NK-92 (cell line): ENCODE data around the gene NLRP5.

Source experiments
- DNase-seq: peaks from one replicate; lab custom pipeline; 2025; ENCODE audit not compliant: unreplicated experiment; lab: John Stamatoyannopoulos, UW

NLRP5 gene

DNA sequence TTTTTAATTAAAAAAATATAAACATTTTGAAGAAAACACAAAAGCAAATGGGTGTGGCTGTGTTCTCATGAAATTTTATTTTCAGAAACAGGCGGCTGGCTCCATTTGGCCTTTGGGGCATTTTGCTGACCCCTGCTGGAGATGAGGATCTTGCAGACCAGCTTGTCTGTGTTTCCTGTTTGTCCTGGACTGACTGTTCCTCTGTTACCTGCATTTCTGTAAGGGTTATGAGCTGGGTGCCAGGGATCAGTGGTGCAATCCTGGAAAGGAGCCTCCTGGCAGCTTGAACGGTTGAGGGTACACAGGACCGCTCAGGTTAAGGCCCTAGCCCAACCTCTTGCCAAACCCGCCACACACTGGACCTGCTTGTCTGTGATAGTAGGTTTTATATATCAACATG, 84.6 kb downstream of the NLRP5 start:
- DNase-seq = no peak

DNA sequence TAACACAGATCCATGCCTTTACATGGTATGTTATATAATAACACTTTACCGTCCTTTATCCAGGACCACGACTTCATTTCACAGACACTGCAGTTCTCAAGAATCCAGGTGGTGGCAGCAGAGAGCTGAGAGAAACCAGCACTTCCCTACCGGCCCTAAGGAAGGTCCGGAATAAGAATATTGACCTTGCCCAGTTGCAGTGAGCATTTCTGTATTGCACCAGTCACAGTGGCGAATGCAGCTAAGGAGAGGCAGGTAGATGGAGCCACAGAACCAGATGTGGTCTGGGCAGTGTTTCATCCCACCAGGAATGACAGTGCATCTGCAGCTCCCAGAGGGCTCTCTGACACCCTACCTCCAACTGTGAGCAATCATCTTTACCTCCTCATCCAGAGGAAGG, 89.9 kb downstream of the NLRP5 start:
- DNase-seq = no peak

DNA sequence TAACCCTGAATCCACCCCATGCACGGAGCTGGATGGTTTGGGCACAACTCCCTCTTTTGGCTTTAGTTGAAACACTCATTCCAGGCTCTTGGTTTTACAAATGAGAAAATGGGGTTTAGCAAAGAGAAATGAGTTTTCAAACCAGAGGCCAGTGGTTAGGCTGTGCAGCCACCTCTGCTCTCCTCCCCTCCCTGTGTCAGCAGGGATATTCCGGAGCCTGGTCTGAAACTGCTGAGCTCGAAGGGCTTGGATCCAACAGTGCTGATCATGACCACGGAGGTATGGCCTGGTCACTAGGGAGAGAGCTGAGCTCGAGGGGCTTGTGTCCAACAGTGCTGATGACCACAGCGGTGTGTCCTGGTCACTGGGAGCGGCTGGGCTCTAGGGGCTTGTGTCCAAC, 93.0 kb downstream of the NLRP5 start:
- DNase-seq = no peak

DNA sequence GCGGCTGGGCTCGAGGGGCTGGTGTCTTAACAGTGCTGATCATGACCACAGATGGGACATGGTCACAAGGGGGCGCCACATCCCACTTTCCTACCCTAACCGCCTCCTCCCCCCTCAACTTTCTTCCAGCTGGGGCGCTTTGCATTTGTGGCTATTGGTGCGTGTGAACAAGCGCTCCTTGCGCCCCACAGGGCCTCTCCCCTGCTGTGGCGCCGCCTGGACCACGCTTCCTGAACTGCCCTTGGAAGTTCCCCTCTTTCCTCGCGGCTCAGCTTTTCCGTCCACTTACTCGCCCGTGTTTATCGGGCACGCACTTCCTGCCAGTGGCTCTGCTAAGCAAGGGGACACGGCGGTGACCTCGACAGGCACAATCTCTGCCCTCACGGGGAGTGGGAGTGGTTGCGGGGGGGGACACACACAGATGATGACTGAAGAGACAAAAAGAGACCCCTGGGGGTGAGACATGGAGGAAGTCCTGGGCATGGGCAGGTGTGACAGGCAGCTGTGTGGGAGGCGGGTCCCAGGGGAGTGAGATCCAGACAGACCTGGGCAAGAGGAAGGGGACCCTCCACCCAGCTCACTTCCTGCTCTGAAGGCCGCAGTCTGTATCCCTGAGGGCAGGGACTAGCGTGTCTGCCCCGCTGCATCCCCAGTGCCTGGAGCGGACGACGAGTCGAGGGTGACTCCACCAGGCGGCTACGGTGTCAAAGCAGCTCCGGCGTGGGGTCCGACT, 94.3 kb downstream of the NLRP5 start:
- no peak for DNase-seq

DNA sequence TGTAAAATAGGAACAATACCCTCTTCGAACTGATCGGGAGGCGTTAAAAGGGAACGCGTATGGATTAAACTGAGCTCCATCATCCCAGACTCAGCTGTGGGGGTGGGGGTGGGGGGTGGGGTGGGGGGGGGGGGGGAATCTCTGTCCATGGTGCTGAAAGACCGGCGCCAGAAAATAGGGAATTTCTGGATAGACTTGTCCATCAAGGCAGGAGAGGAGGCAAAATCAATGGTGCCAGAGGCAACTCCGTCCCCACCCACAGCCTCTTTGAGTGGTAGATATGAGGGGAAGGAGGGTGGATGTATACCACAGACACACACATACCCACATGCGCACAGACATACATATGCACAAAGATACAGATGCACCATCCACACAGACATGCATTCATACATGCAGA, 97.1 kb downstream of the NLRP5 start:
- DNase-seq = no peak

DNA sequence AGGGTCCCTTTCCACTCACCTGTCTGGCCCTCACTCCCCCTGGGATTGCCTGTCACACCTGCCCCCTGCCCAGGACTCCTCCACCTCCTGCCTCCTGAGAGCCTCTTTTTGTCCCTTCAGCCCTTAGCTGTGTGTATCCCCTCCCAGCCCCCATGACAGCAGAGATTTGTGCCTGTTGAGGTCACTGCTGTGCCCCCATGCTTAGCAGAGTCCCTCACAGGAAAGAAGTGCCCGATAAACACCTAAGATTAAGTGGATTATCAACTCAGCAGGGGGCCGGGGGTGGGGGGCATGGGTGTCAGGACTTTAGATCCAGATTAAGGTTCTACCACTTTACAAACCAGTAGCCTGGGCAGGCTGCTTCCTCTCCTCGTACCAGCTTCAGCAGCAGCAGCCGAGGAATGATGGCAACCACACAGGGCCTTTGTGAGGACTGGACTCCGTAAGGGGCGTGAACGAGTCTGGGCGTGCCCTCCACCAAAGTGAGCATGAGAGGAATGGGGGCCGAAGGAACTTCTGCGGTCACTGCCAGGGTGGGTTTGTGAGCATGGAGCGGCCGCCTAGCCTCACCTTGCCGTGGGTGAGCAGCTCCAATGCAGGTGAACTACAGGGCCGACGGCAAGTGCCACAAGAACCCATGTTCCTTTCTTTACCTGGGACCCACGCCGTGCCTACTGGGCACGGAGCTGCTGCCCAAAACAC, 98.4 kb downstream of the NLRP5 start:
- no peak for DNase-seq

DNA sequence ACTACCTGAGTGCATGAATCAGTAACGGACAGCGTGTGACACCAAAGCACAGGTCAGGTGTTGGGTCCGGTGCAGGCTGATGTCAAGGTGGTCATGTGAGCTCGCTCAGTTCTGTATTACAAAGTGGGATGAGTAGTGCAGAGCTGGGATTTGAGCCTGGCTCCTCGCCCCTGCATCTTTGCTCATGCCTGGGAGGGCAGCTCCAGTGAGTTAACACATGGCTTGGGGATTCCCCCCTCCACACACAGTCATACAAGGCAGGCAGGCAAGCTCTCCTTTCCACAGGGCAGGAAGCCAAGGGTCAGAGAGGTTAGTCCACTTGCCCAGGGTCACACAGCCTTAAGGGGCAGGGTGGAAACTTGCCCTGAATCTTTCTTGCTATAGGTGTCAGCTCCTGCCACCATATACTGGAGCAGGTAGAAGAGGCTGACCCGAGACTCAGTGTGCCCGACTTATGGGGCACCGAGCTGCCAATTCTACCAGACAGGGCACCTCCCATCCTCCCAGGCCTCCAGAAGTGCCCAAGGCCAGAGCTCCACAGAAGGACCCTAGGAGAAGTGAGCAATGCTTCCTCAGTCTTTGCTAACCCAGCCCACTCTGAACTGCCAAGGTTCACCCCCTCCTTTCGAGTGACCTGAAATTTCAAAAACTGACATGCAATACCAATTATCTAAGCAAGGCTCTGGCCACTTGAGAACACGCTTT, 99.1 kb downstream of the NLRP5 start:
- no peak for DNase-seq

DNA sequence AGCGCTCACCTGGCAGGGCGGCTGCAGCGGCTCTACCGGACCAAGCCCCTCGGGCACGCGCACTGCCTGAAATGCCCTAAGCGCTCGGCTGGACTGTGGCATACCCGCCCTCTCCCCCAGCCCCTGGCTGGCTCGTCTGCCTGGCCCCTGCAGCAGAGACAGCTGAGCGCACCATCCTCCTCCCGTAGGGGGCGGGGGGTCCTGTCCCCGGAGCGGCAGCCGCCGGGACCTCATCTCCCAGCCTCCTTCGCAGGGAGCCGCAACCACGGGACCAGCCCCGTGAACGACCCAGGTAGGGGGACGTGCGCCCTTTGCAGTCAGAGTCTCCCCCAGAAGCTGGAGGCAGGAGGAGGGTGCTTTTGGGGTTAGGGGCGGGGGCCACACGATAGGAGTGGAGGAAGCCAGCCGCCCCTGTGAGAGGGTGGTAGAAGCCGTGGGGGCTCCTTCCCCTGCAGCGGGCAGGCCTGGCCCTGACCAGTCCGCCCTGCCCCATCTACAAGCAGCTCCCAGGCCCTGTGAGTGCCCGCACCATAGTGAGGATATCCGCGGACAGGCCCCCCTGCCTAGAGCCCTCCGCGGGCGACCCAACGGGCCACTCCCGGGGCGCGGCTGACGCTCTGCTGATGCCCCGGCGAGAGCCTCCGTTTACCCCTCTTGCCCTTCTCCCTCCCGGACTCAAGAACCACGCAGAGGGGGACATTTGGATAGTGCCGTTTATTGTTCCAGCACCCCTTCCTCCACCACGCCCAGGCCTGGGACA, 100.3 kb downstream of the NLRP5 start:
- no peak for DNase-seq

DNA sequence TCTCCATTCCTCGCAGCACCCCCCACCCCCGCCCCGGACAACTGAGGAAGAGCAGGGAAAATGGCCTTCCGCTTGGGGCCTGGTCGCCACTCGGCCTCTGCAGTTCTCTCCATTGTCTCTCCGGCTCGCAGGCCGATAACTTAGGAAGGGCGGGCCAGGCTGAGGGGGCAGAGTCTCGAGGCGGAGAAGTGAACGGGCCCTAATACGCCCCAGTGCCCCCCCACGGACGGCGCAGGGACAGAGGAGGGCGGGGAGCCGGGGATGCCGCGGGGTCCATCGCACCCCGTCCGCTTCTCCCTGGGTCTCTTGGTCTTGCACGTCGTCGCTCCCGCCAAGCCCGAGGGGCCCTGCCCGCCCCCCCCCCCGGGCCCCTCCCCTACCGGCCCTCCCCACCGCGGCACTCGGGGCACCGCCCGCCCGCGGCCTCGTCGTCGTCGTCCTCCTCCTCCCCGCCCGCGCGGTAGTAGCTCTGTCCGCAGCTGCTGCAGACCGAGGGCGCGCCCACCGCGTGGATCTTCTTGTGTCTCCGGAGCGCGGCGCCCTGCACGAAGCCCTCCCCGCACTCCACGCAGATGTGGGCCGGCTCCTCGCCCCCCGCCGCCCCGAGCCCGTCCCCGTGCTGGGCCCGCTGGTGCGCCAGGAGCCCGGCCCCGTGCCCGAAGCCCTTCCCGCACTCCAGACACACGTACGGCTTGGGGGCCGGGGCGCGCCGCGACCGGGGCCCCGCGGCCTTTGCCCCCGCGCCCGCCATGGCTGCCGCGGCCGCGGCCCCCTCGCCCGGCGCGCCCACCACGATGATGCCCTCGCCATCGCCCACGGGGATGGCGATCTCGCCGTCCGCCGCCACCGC, 101.3 kb downstream of the NLRP5 start:
- no peak for DNase-seq

DNA sequence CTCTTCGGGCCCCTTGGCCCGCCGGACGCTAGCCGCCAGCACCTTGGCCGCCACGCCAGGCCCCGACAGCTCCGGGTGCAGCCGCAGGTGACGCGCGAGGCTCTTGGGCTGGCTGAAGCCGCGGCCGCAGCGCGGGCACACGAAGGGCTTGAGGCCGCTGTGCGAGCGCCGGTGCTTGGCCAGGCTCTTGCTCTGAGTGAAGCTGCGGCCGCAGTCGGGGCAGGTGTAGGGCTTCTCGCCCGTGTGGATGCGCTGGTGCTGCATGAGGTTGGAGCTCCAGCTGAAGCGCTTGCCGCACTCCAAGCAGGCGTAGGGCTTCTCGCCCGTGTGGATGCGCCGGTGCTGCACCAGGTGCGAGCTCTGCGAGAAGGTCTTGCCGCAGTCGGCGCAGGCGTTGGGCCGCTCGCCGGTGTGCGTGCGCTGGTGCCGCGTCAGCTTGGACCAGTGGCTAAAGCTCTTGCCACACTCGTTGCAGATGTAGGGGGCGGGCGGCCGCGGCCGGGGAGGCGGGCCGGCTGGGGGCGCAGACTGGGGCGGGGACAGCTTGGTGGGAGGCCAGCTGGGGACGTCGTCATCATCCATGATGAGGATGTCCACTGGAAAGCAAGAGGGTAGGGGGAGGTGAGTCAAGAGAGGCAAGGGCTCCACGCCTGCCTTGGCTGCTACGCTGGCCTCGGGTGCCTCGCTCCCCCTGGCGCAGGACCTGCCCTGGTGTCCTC, 102.1 kb downstream of the NLRP5 start:
- no peak for DNase-seq

DNA sequence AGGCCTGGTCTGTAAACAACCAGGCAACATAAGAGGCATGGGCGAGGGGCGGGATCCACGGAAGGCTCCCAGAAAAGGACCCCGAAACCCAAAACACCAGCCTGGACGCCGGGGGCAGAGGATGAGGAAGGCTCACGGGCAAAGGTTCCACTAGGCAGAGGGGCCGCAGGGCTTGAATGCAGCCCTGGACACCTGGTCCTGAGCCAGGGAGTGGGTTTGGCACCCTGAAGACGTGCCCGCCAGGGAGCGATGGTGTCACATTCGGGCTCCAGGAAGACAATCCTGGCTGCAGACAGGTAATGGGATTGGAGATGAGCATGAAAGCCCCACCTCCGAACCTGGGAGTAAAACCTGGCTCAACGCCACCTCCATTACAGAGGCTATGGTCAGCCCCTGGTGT, 102.8 kb downstream of the NLRP5 start:
- no peak for DNase-seq

DNA sequence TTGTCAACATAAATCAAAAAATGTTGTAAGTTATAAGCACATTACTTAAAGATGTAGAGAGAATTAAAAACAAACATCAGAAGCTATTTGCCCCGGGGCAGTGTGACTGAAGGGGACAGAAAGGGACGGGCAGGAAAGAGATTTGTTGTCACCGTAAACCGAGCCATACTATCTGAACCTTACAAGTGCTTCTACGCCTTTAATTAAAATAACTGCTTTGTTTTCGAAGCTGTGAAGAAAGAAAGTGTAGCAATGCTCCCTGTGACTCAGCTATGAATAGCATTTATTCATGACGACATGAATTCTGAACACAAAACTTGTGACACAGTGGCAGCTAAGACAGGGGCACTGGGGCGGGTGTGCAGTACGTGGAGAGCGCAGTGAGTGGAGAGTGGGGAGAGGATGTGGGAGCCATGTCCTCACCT, 104.5 kb downstream of the NLRP5 start:
- DNase-seq = no peak

DNA sequence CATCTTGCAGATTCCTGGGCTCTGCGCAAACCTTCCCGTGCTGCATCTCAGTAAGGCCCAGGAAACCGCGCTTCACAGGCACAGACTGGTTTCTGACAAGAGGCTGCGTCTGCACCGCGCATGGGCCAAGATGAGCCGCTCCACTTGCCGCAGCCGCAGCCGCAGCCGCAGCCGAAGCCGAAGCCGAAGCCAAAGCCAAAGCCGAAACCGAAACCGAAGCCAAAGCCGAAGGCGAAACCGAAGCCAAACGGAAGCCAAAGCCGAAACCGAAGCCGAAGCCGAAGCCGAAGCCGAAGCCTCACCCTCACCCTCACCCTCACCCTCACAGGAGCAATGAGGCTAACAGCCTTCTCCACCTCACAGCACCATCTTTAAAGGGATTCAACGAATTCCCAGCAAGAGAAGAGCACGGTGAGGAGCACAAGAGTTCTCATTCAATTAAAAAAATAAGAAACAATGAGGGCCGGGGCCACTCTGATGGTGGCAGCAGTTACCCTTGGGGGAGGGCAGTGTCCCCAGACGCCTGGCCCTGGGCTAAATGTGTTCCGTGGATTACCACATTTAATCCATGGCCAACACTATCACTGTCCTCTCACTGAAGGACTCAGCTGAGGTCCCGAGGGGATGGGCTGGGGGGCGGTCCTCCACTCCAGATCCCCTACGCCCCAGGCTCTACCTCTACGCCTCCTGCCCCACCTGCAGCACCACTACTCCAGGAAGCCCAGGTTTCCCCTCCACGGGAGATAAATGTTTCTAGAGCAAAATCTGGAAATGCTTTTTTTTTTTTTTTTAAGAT, 105.4 kb downstream of the NLRP5 start:
- DNase-seq = no peak

DNA sequence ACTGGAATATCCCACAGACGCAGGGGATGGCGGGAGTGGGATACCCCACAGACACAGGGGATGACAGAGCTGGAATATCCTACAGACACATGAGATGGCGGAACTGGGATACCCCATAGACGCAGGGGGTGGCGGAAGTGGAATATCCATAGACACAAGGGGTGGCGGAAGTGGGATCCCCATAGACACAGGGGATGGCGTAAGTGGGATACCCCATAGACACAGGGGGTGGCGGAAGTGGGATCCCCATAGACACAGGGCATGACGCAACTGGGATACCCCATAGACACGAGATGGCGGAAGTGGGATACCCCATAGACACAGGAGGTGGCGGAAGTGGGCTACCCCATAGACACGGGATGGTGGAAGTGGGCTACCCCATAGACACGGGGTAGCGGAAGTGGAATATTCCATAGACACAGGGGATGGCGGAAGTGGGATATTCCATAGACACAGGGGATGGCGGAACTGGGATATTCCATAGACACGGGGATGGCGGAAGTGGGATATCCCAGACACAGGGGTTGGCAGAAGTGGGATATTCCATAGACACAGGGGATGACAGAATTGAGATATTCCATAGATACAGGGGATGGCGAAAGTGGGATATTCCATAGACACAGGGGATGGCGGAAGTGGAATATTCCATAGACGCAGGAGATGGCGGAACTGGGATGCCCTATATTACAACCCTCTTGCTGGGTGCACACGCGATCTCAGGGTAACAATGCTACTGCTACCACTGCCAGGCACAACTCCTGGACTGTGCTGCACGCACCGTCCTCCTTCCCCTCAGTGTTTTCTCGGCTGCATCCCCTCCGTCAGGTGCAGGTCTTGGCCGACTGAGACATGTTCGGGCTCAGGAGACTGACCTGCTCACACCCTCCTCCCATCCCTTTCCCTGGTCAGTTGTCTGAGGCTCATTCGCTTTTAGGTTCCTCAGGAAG, 106.4 kb downstream of the NLRP5 start:
- DNase-seq = no peak

DNA sequence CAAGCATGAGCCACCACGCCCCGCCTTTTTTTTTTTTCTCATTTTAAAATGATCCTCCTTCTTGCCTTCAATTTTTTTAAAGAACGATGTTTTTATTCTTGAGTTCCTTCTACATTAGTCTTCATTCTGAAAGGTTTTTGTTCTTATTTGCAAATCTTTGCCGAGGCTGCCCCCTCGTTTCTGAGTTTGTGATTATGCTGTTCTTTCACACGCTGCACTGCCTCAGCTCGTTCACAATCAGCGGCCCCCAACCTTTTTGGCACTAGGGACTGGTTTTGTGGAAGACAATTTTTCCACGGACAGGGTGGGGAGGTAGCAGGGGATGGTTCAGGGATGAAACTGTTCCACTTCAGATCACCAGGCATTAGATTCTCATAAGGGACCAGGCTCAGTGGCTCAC, 107.9 kb downstream of the NLRP5 start:
- no peak for DNase-seq

DNA sequence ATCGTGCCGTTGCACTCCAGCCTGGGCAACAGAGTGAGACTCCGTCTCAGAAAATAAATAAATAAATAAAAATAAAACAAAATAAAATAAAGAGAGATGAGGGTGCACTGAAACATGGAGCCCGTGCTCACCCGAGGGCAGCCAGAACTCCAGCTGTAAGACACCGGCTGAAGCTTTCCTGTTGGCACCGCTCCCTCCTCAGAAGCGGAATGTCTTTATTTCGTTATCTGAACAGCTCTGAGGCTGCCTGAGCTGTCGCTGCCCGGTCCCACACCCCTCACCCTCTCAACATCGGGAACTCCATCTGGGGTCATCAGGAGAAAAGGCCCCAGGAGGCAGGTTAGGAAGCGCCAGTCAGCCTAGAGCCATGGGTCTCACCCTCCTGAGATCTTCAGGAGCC, 110.1 kb downstream of the NLRP5 start:
- no peak for DNase-seq

DNA sequence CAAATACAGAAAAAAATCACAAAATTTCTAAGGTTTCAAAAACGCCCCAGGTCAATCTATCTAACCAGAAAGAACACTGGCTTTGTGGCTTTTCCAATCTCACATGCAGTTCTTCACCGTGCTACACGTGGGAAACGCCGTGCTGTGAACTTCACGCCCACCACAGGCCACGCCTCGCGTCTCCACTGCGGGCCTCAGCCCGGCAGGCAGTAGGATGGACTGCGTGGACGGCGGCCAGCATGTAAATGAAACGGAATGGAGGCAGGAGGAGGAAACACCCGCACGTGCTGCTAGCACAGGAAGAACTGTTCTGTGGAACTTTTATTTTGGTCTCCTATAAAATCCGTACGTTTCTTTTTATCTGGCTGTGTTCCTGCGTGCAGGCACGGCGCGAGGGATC, 110.7 kb downstream of the NLRP5 start:
- DNase-seq = no peak

DNA sequence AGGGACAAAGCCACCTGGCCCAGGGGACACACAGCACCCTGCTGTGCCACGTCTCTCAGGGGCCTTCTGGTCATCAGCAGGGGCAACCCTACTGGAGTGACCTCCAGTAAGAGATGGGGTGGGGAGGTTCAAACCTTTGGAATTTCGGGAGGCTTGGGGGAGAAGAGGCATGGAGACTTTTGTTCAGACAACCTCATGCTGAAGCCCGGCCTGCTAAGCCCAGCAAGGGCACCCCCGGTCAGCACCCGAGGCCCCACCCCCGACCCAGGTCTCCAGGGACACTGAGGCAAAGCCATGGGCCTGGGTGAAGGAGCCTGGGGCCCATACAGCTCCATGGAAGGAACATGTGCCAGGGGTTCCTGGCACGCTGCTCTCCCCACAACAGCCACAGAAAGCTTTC, 111.2 kb downstream of the NLRP5 start:
- no peak for DNase-seq
